Thoracic aorta (tissue), 2 donors: ENCODE data around the gene FDPS. TPM values are rescaled to one million over a fixed set of nuclear protein-coding genes. Genes with fewer than 3 reads are reported as not detected.

ENCODE experiments used
- ATAC-seq: fragments of 150-250 bp; one replicate; pipeline ENCODE4 v1.8.0; 2017; ENCODE audit warnings: low read depth; ENCODE audit not compliant: insufficient number of reproducible peaks, low FRiP score
- DNase-seq: peaks from one replicate; pipeline ENCODE4 v3.0.0-alpha.2; 2020; ENCODE audit warnings: low spot score
- H3K27ac ChIP-seq, 2 donors: fragments of 200-600 bp; sonication (generic); 1 replicate in 1 of 2; 2 replicates in 1 of 2; pipeline ENCODE4 v1.5.1; 2016; ENCODE audit warnings: mild to moderate bottlenecking in 2 of 2, moderate library complexity in 2 of 2
- H3K27me3 ChIP-seq: fragments of 200-600 bp; sonication (generic); replicated peaks from 2 replicates; pipeline ENCODE4 v1.6.0; 2016; ENCODE audit warnings: mild to moderate bottlenecking; ENCODE audit not compliant: insufficient read depth
- H3K36me3 ChIP-seq: fragments of 200-600 bp; sonication (generic); one replicate; pipeline ENCODE4 v1.5.1; 2016
- H3K4me1 ChIP-seq, 2 donors: fragments of 200-600 bp; sonication (generic); 1 replicate in 1 of 2; 2 replicates in 1 of 2; pipeline versions ENCODE4 v1.5.1 to v1.6.0; 2016; ENCODE audit warnings: low read depth in 2 of 2, mild to moderate bottlenecking in 1 of 2; ENCODE audit not compliant: control insufficient read depth in 1 of 2
- H3K4me3 ChIP-seq: fragments of 200-600 bp; sonication (generic); 2 replicates; pipeline ENCODE4 v1.5.1; 2016; ENCODE audit warnings: mild to moderate bottlenecking
- H3K9me3 ChIP-seq: fragments of 200-600 bp; sonication (generic); 2 replicates; pipeline ENCODE4 v1.5.1; 2016
- CTCF ChIP-seq: fragments of 200-600 bp; sonication (generic); IDR thresholded peaks from one replicate; pipeline ENCODE4 v1.5.1; 2019; ENCODE audit warnings: antibody characterized with exemption
- total RNA-seq, 2 donors: library from RNA; depleted of rRNA; stranded (reverse); fragments of >200 nt; gene quantifications; one replicate each; pipeline versions ENCODE4 v1.1.0 to v1.2.3, GENCODE V29; 2016

The FDPS gene
- total RNA-seq, 2 donors from 2014 or later, result 57.8 to 68.2 TPM

DNA sequence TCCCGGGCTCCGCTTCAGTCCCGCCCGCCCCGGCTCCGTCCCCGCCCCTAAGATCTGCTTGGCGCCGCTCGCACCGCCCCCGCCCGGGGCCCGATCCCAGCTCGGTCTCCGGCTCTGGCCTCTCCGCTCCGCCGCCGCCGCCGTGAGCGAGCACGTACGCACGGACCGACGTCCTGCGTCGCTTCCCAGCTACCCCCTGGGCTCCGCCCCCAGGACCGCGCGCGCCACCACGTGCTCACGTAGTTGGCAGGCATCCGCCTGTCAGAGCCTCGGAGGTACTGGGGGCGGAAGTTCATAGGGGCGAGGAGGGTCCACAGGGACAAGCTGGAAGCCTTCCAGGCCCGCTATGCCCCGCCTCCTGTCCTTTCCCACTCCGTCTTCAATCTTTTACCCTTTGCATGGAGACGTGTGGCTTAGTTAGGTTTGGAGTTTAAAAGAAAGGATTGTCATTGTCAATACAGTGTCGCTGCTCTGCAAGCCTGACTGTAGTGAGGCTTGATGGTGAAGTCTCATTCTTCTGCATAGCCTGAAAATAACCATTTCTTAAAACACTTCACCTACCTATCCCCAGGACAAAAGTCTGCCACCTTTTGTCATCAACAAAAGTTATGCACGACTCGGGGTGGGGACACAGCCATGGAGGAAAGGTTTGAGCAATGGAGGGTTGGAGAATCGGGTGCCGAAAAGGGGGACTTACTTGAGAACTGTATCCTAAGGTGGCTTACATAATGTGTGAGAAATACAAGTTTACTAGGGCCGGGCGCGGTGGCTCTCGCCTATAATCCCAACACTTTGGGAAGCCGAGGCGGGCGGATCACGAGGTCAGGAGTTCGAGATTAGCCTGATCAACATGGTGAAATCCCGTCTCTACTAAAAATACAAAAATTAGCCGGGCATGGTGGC is 35.1 kb upstream of the FDPS start, which contains the start of gene CLK2:
CLK2 (minus strand) TSS at position 162 of the 903 bp plus-strand sequence. CDS start 2,527 bp downstream, outside the sequence.
- no peak for TF ChIP-seq CTCF
- peak; percentile 63 for ATAC-seq
- peaks cover 26% of the 10 kb centered on the region for H3K36me3 ChIP-seq
- peak within 1 kb of the TSS; percentile 92 for H3K4me3 ChIP-seq
- H3K9me3 ChIP-seq, result no peaks in the 10 kb centered on the region
- H3K27me3 ChIP-seq, result no peaks in the 10 kb centered on the region
- peak; percentile 80 for DNase-seq
- H3K4me1 ChIP-seq, result peaks cover 15 to 41% of the 10 kb centered on the region in 2 donors
- H3K27ac ChIP-seq, result peak within 1 kb of the TSS; percentile 80 to 94

DNA sequence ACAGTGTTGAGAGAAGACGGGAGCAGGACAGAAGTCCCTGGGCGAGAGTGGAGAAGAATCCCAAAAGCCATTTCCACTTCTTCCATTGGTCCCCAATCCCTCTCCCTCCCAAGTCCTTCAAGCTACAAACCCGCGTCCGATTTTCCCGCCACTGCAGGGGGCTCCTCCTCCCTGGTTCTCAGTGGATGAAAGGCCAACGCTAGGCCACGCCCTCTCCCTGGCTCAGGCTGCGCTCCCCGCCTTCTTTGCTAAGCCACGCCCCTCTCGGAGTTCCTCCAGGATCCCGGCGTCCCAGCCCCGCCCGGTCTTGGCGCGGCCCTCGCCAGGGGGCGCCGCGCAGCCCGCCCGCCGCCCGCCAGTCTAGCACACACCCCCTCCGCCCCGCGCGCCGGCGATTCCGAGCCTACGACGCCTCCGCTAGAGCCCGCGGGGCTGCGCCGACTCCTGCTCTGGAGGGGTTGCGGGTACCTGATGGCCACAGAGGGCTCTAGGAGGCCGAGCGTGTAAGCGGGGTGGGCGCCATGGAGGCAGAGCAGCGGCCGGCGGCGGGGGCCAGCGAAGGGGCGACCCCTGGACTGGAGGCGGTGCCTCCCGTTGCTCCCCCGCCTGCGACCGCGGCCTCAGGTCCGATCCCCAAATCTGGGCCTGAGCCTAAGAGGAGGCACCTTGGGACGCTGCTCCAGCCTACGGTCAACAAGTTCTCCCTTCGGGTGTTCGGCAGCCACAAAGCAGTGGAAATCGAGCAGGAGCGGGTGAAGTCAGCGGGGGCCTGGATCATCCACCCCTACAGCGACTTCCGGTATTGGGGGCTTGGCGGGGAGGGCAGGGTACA is 31.4 kb upstream of the FDPS start, which contains the start of gene HCN3:
HCN3 (plus strand) TSS at position 394 of the 832 bp plus-strand sequence; CDS start at position 522, 128 bp downstream.
- Histone ChIP-seq H3K4me3 (peak within 1 kb of the TSS; percentile 89), H3K36me3 (no peaks in the 10 kb centered on the region), H3K9me3 (no peaks in the 10 kb centered on the region), H3K27me3 (no peaks in the 10 kb centered on the region), H3K4me1 (peaks cover 13 to 24% of the 10 kb centered on the region in 2 donors), H3K27ac (peak within 1 kb of the TSS; percentile 48 to 52)
- DNase-seq, result peak; percentile 89
- peak; percentile 95 for ATAC-seq
- TF ChIP-seq CTCF, result peak; percentile 56

DNA sequence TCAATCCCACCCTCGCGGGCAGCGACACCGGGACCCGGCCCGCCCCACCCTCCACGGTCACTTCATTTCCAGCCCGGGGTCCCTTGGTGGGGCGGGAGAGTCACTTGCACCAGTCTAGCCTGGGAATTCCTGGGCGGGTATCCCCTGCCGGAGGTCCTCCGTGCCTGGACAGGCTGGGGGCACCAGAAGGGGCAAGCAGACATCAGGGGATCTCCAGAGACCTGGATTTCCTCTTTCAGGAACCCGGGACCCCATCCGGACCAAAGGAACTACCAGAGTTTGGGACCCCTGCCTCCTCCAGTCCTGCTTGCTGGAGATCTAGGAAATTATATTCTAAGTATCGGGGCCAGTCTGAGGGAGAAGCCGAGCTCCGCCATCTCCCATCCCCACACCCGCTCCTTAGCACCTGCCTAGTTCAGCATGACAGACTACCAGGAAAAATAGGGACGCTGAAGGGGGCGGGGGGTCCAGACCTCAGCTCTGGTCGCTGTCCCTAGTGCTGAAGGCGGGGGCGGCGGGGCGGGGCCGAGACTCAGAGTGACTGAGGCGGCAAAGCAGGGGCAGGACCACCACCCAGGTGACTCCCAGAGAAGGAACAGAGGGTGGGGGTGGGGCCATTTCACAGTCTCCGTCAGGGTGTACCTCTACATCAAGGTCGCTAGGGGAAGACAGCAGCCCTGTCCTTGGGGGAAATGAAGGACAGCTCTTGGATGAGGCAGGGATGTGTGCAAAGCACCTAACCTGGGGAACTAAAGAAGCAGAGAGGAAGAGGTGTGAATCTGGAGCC is 30.6 kb upstream of the FDPS start:
- peaks cover 11 to 19% of the 10 kb centered on the region in 2 donors for H3K4me1 ChIP-seq
- TF ChIP-seq CTCF, result peak; percentile 23
- DNase-seq, result no peak

DNA sequence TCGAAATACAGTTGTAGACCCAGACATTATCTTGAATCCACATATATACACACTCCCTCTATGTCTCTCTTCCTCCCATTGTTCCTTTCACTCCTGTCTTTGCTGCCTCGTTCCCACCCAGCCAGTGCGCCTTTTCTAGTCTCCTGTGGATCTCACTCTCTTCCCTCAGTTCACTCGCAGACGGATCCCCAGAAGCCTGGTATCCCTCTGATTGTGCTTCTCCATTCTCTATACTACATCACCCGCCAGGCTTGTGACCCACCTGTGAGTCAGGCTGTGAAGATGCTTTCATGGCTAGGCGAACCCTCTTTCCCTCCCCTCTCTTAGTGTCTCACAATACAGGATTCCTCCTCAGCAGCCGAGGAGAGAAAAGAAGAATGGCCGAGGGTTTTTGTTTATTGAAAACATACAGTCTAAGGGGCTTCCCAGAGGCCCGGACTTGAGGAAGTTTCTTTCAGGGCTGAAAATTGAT is 29.9 kb upstream of the FDPS start:
- no peak overlapping the region for H3K27ac ChIP-seq
- ATAC-seq (no peak), DNase-seq (no peak)
- no peak overlapping the region for H3K4me3 ChIP-seq
- H3K36me3 ChIP-seq, result no peaks in the 10 kb centered on the region
- H3K4me1 ChIP-seq, result peaks cover 11 to 18% of the 10 kb centered on the region in 2 donors
- TF ChIP-seq CTCF, result no peak
- no peaks in the 10 kb centered on the region for H3K27me3 ChIP-seq
- H3K9me3 ChIP-seq, result no peaks in the 10 kb centered on the region

More for the DNA sequence above, 30.6 kb upstream of the FDPS start:
- Histone ChIP-seq H3K36me3 (no peaks in the 10 kb centered on the region), H3K4me3 (peak overlapping the region; percentile 89), H3K27me3 (no peaks in the 10 kb centered on the region), H3K9me3 (no peaks in the 10 kb centered on the region), H3K27ac (peak overlapping the region; percentile 48 to 52)
- no peak for ATAC-seq
